Prostate gland (tissue), 2 donors: Measurements from ENCODE around the gene FTH1. TPM values are rescaled to one million over a fixed set of nuclear protein-coding genes. Genes with fewer than 3 reads are reported as not detected.

ENCODE experiments used
- DNase-seq: peaks from one replicate; pipeline ENCODE4 v3.0.0-alpha.2; 2019; ENCODE audit warnings: low spot score
- H3K27ac ChIP-seq, 2 donors: fragments of 200-600 bp; sonication (generic); 2 replicates each; pipeline ENCODE4 v1.5.1; 2017 to 2019
- H3K27me3 ChIP-seq: fragments of 200-600 bp; sonication (generic); replicated peaks from 2 replicates; pipeline ENCODE4 v1.5.1; 2019; ENCODE audit not compliant: insufficient read depth
- H3K36me3 ChIP-seq, 2 donors: fragments of 200-600 bp; sonication (generic); 1 replicate in 1 of 2; 2 replicates in 1 of 2; pipeline versions ENCODE4 v1.5.1 to v1.8.1; 2017 to 2019
- H3K4me1 ChIP-seq: fragments of 200-600 bp; sonication (generic); replicated peaks from 2 replicates; pipeline ENCODE4 v1.5.1; 2019
- H3K4me3 ChIP-seq, 2 donors: fragments of 200-600 bp; sonication (generic); 2 replicates each; pipeline ENCODE4 v1.5.1; 2017 to 2019
- H3K9me3 ChIP-seq: fragments of 200-600 bp; sonication (generic); 2 replicates; pipeline ENCODE4 v1.5.1; 2017
- POLR2A ChIP-seq: fragments of 450-650 bp; IDR thresholded peaks from one replicate; pipeline ENCODE4 v1.6.1; 2016; ENCODE audit warnings: antibody characterized with exemption, mild to moderate bottlenecking
- POLR2AphosphoS5 ChIP-seq: sonication (generic); formaldehyde crosslinking; IDR thresholded peaks from one replicate; pipeline ENCODE4 v1.6.1; 2017; ENCODE audit warnings: antibody characterized with exemption
- WGBS: methylation state at CpG from one replicate; pipeline ENCODE4 v1.1.5; 2018; 5-methylcytosine and 5-hydroxymethylcytosine counted together
- intact Hi-C: fragments of 100-400 bp; cut with DNase I; formaldehyde crosslinking; loops from one replicate; pipeline ENCODE4 v1.14.2; 2022
- small RNA-seq, 2 donors: library from RNA; depleted of rRNA; stranded (forward); fragments of <200 nt; gene quantifications; one replicate each; pipeline ENCODE3, GENCODE V24; 2016
- total RNA-seq, 2 donors: library from RNA; depleted of rRNA; stranded (reverse); fragments of >200 nt; gene quantifications; one replicate each; pipeline ENCODE4 v1.1.0, GENCODE V29; 2016
- TF ChIP-seq, protein P1 (sequence below), 4 experiments: fragments of 200-600 bp in 2 of 4; fragments of 450-650 bp in 2 of 4; sonication (generic) in 2 of 4; IDR thresholded peaks; 1 replicate in 3 of 4; 2 replicates in 1 of 4; pipeline ENCODE4 v1.5.1; 2016 to 2019; ENCODE audit warnings: antibody characterized with exemption in 4 of 4, mild to moderate bottlenecking in 2 of 4, moderate library complexity in 2 of 4

FTH1 gene
- total RNA-seq, 2 donors from 2014 or later: 1,344 to 1,560 TPM

DNA sequence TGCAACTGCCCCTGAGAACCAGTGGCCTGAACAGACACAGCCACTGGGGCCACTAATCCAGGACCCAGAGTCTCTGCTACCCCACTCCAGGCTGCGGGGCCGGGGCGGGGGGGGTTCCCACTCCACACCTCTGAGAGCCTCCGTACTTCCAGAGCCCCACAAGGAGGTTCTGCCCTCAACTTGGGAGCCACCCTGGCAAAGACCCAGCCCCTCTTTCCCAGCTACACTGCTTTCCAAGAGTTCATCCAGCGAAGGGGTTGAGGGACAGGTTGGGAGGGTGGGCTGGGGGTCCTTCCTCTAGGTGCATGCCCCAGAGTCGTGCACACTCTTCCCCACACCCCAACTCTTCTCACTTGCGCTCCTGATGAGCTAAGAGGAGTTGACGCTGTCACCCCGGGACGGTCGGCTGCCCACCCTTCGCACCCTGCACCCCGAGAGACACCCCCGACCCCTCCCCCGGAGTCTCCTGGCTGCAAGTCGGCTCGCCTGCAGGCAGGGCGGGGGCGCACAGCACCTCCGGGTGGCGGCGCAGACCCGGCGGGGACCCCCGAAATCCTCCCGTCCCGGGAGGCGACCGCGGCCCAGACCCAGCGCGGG, 50.6 kb downstream of the FTH1 start:
- intact Hi-C loops: no loop called here
- no peak for DNase-seq
- H3K4me3 ChIP-seq: peak overlapping the region; percentile 51 to 60
- H3K36me3 ChIP-seq: no peaks in the 10 kb centered on the region
- 10% methylated on average over 30 of the region's 32 CpGs for WGBS
- TF ChIP-seq, protein P1, sequence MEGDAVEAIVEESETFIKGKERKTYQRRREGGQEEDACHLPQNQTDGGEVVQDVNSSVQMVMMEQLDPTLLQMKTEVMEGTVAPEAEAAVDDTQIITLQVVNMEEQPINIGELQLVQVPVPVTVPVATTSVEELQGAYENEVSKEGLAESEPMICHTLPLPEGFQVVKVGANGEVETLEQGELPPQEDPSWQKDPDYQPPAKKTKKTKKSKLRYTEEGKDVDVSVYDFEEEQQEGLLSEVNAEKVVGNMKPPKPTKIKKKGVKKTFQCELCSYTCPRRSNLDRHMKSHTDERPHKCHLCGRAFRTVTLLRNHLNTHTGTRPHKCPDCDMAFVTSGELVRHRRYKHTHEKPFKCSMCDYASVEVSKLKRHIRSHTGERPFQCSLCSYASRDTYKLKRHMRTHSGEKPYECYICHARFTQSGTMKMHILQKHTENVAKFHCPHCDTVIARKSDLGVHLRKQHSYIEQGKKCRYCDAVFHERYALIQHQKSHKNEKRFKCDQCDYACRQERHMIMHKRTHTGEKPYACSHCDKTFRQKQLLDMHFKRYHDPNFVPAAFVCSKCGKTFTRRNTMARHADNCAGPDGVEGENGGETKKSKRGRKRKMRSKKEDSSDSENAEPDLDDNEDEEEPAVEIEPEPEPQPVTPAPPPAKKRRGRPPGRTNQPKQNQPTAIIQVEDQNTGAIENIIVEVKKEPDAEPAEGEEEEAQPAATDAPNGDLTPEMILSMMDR (IDR thresholded peaks at IDR 0.05): no peak
- TF ChIP-seq POLR2A: no peak
- peak overlapping the region; percentile 55 to 61 for H3K27ac ChIP-seq
- no peaks in the 10 kb centered on the region for H3K27me3 ChIP-seq
- H3K9me3 ChIP-seq: no peaks in the 10 kb centered on the region
- peaks cover 4% of the 10 kb centered on the region for H3K4me1 ChIP-seq

DNA sequence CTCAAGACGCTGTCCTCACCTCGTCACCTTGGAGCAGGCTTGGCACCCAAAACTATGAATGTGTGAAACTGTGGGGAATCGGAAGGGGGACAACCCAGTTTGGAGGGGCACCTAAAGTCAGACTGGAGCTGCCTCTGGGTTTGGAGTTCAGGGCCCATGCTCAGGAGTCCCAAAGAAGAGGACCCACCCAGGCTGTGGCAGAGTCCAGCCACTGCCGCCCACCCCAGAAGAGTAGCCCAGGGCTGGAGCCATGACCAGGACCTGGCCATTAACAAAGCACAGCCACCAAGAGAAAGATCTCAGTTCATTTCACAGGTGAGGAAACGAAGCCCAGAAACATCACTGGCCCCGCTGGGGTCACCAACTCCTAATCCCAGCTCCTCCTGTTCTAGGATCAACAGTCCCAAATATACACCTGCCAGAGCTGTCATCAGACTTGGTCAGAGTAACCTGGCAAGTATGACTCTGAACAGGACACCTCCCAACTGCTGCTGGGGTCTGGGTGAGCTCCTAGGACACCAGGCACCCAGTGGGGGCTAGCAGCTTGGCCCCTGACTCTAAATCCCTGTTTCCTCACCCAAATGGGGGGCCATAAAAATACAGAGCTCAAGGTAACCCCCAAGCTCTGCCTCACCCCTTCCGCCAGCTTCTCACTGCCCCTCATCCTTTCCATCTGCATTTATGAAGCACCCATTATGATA, 52.8 kb downstream of the FTH1 start:
- Histone ChIP-seq H3K4me3 (no peak overlapping the region), H3K27ac (no peak overlapping the region), H3K27me3 (no peaks in the 10 kb centered on the region), H3K9me3 (no peaks in the 10 kb centered on the region), H3K36me3 (no peaks in the 10 kb centered on the region), H3K4me1 (peaks cover 4% of the 10 kb centered on the region)
- intact Hi-C loops: no loop called here
- TF ChIP-seq, protein P1 (IDR thresholded peaks at IDR 0.05): no peak
- no peak for TF ChIP-seq POLR2A
- no peak for TF ChIP-seq POLR2AphosphoS5
- 89% methylated on average over 7 of the region's 7 CpGs for WGBS
- DNase-seq: no peak

Small RNAs within 50 kb of the gene (small RNA-seq; reads per million reads assigned to genes)
- 0 reads per million in 2 donors for gene RNU6-1243P

Other genes with a start within 250 kb of the FTH1 start
- gene MYRF, start 215.0 kb downstream of the FTH1 start, total RNA-seq: 1 to 10 TPM in 1 of 2 donors, under 1 TPM in 1; 0.77 to 3.4 TPM
- gene TMEM258, start 175.0 kb downstream of the FTH1 start, total RNA-seq: 10 to 100 TPM; 34.8 to 82.9 TPM
- 10 to 100 TPM; 12.8 to 18.4 TPM for gene FEN1, start 174.7 kb downstream of the FTH1 start, total RNA-seq
- 10 to 100 TPM; 15.0 to 38.7 TPM for gene FADS1, start 150.6 kb downstream of the FTH1 start, total RNA-seq
- 100 to 1,000 TPM in 1 of 2 donors, 10 to 100 TPM in 1; 67.5 to 213 TPM for gene FADS2, start 139.3 kb downstream of the FTH1 start, total RNA-seq
- gene FADS3, start 76.1 kb downstream of the FTH1 start, total RNA-seq: 10 to 100 TPM; 18.5 to 74.9 TPM
- gene RAB3IL1, start 50.1 kb downstream of the FTH1 start, total RNA-seq: 10 to 100 TPM in 1 of 2 donors, 1 to 10 TPM in 1; 3.5 to 53.0 TPM
- gene BEST1, start 17.3 kb downstream of the FTH1 start, total RNA-seq: 10 to 100 TPM in 1 of 2 donors, 1 to 10 TPM in 1; 1.5 to 18.0 TPM
- 10 to 100 TPM; 10.3 to 33.7 TPM for gene INCENP, start 156.4 kb upstream of the FTH1 start, total RNA-seq
- not detected for gene SCGB1D1, start 222.6 kb upstream of the FTH1 start, total RNA-seq
- 10 to 100 TPM in 1 of 2 donors, 1 to 10 TPM in 1; 5.1 to 12.4 TPM for gene SCGB2A1, start 241.0 kb upstream of the FTH1 start, total RNA-seq